Measurements from ENCODE around the gene GPC6. TPM values are rescaled to one million over a fixed set of nuclear protein-coding genes. Genes with fewer than 3 reads are reported as not detected.

Gene GPC6
- total RNA-seq, 1 donor from 2014 or later = 42.9 TPM

DNA sequence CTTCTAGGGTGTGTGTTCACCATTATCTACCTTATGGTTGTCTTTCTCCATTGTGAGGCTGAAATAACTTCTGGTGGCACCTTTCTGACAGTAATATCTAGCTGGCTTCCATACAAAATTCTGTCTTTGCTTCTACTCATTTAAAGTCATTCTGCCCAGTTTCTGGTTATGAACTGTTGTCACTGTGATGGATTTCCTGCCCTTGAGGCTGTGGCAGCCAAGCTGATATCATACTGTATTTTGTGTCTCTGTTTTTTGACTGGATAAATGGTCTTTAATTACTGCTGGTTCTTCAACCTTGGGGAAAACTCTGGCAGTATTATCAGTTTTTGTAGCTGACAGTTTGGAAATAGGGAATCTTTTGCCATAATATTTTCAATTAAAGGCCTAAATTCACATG, 233.4 kb downstream of the GPC6 start:
- H3K27me3 ChIP-seq = no peaks in the 10 kb centered on the region
- no peaks in the 10 kb centered on the region for H3K9me3 ChIP-seq (ENCODE audit: low read depth)
- DNase-seq (ENCODE audit: low spot score) = no peak
- no peak overlapping the region for H3K4me3 ChIP-seq
- no peaks in the 10 kb centered on the region for H3F3A ChIP-seq (ENCODE audit: low read depth)
- H3K27ac ChIP-seq = no peak overlapping the region
- H3K4me1 ChIP-seq = no peaks in the 10 kb centered on the region
- Mint-ChIP-seq H3K27ac (no peak overlapping the region), H3K36me3 (no peaks in the 10 kb centered on the region), H3K4me1 (no peaks in the 10 kb centered on the region), H3K27me3 (ENCODE audit: insufficient read depth, low read depth) (no peaks in the 10 kb centered on the region), H3K9me3 (peaks cover 3% of the 10 kb centered on the region), H3K4me3 (no peak overlapping the region)
- no peak overlapping the region for H2AFZ ChIP-seq (replicated peaks)
- no peak overlapping the region for H3K4me2 ChIP-seq
- no peaks in the 10 kb centered on the region for H4K20me1 ChIP-seq (ENCODE audit: low read depth)
- TF ChIP-seq, protein P1, sequence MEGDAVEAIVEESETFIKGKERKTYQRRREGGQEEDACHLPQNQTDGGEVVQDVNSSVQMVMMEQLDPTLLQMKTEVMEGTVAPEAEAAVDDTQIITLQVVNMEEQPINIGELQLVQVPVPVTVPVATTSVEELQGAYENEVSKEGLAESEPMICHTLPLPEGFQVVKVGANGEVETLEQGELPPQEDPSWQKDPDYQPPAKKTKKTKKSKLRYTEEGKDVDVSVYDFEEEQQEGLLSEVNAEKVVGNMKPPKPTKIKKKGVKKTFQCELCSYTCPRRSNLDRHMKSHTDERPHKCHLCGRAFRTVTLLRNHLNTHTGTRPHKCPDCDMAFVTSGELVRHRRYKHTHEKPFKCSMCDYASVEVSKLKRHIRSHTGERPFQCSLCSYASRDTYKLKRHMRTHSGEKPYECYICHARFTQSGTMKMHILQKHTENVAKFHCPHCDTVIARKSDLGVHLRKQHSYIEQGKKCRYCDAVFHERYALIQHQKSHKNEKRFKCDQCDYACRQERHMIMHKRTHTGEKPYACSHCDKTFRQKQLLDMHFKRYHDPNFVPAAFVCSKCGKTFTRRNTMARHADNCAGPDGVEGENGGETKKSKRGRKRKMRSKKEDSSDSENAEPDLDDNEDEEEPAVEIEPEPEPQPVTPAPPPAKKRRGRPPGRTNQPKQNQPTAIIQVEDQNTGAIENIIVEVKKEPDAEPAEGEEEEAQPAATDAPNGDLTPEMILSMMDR (IDR thresholded peaks at IDR 0.05) = no peak
- TF ChIP-seq EZH2 (IDR thresholded peaks at IDR 0.05) (no peak), EZH2phosphoT487 (IDR thresholded peaks at IDR 0.05) (no peak)
- no peaks in the 10 kb centered on the region for H3K36me3 ChIP-seq
- no peaks in the 10 kb centered on the region for H3K79me2 ChIP-seq (ENCODE audit: low read depth)
- H3K9ac ChIP-seq = no peak overlapping the region

GRCh38 chr13:93462151-93462550, 235.5 kb downstream of the GPC6 start:
- no peaks in the 10 kb centered on the region for H3K36me3 ChIP-seq
- Mint-ChIP-seq H3K27me3 (ENCODE audit: insufficient read depth, low read depth) (no peaks in the 10 kb centered on the region), H3K36me3 (no peaks in the 10 kb centered on the region), H3K9me3 (no peaks in the 10 kb centered on the region), H3K27ac (no peak overlapping the region), H3K4me1 (no peaks in the 10 kb centered on the region), H3K4me3 (no peak overlapping the region)
- H3K4me2 ChIP-seq = no peak overlapping the region
- H3F3A ChIP-seq (ENCODE audit: low read depth) = no peaks in the 10 kb centered on the region
- no peaks in the 10 kb centered on the region for H4K20me1 ChIP-seq (ENCODE audit: low read depth)
- H3K9ac ChIP-seq = no peak overlapping the region
- H3K4me3 ChIP-seq = no peak overlapping the region
- DNase-seq (ENCODE audit: low spot score) = no peak
- no peaks in the 10 kb centered on the region for H3K4me1 ChIP-seq
- no peaks in the 10 kb centered on the region for H3K27me3 ChIP-seq
- H3K9me3 ChIP-seq (ENCODE audit: low read depth) = no peaks in the 10 kb centered on the region
- H2AFZ ChIP-seq (replicated peaks) = no peak overlapping the region
- no peak overlapping the region for H3K27ac ChIP-seq
- H3K79me2 ChIP-seq (ENCODE audit: low read depth) = no peaks in the 10 kb centered on the region
- TF ChIP-seq EZH2 (IDR thresholded peaks at IDR 0.05) (no peak), EZH2phosphoT487 (IDR thresholded peaks at IDR 0.05) (no peak)
- TF ChIP-seq, protein P1 (IDR thresholded peaks at IDR 0.05) = no peak

DNA sequence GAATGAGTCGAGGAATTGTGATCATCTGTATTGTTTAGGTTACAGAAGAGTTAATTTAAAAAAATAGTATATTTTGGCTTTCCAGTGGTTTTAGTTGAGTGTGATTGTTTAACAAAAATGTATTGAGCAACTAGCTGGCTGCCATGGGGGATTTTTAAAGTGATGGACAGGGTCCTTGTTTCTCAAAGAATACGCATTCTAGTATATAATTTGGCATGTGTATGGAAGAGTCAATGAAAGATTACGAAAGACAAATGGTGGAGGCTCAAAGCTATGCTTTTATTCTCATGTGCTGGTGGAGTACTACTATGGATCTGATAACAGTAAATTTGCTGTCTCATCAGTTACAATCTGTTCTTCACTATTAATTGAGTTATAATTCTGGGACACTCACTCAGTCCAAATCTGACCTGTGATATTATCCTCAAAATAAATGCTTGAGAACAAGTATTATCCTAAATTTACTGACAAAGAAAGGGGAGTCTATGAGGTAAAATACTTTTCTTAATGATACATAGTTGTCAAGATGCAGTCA, 240.0 kb downstream of the GPC6 start:
- Histone ChIP-seq H3K27ac (no peak overlapping the region), H3K9me3 (ENCODE audit: low read depth) (peaks cover 12% of the 10 kb centered on the region), H3F3A (ENCODE audit: low read depth) (no peaks in the 10 kb centered on the region), H3K4me2 (no peak overlapping the region), H4K20me1 (ENCODE audit: low read depth) (no peaks in the 10 kb centered on the region), H3K4me3 (no peak overlapping the region), H3K36me3 (no peaks in the 10 kb centered on the region), H2AFZ (replicated peaks) (no peak overlapping the region), H3K79me2 (ENCODE audit: low read depth) (no peaks in the 10 kb centered on the region), H3K4me1 (no peaks in the 10 kb centered on the region), H3K27me3 (no peaks in the 10 kb centered on the region), H3K9ac (no peak overlapping the region)
- H3K27ac Mint-ChIP-seq = no peak overlapping the region
- H3K36me3 Mint-ChIP-seq = peaks cover 2% of the 10 kb centered on the region
- H3K9me3 Mint-ChIP-seq = peaks cover 16% of the 10 kb centered on the region
- TF ChIP-seq EZH2phosphoT487 (IDR thresholded peaks at IDR 0.05) (no peak), EZH2 (IDR thresholded peaks at IDR 0.05) (no peak)
- TF ChIP-seq, protein P1 (IDR thresholded peaks at IDR 0.05) = no peak
- no peaks in the 10 kb centered on the region for H3K27me3 Mint-ChIP-seq (ENCODE audit: insufficient read depth, low read depth)
- DNase-seq (ENCODE audit: low spot score) = no peak
- no peak overlapping the region for H3K4me3 Mint-ChIP-seq
- no peaks in the 10 kb centered on the region for H3K4me1 Mint-ChIP-seq

Data from neural progenitor cell (in vitro differentiated cells).